ENCODE results near the gene CSH2.

The CSH2 gene

DNA sequence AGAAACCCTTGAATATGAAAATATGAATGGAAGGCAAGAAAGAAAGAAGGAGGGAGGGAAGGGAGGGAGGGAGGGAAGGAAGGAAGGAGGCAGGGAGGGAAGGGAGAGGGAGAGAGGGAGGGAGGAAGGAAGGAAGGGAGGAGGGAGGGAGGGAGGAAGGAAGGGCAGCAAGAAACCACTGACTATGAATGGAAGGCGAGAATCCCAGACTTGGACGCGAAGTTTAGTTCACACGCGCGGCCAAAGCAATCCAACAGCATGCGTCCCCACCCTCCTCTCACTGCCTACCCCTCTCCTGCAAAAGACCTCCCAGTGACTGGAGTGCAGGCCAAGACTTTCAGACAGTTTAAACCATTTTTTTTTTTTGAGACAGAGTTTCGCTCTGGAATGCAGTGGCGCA is 23.1 kb downstream of the CSH2 start:
- no peak for DNase-seq

DNA sequence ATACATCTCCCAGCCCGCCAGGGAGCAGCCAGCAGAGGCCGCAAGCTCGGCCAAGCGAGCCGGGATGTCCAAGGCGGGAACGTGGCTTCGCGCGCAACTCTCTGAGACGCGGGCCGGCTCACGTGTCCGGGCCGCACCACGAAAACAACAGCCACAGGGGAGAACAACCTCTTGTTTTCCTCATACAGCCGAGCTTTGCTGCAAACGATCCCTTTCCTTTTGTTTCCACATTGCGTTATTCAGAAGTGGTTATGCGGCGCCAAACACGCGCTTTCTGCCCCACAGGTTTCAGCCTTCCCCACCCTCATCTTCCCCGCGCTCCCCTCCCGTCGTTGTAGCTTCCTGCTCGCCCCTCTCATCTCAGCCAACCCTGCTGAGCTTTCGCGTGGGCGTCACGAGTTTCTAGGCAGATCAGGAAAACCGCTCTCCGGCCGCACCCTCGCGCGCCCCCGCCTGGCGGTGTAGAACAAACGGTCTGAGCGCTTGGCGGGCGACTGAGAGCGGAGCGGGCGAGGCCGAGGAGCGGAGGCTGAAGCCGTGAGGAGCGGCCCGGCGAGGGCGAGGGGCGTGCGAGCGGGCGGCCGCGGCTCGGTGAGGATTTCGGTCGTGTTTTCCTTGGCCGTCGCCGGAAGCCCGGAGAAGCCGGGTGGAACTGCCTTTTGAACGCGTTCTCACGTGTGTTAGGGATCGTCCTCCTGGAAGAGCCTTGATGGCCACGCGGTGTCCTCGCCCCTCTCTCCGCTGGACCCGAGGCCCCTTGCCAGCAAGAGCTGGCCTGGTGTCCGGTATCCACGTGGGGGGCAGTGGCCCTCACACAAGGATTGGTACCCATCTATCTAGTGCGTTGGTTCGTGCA is 24.4 kb downstream of the CSH2 start:
- peak; percentile 97 for DNase-seq

DNA sequence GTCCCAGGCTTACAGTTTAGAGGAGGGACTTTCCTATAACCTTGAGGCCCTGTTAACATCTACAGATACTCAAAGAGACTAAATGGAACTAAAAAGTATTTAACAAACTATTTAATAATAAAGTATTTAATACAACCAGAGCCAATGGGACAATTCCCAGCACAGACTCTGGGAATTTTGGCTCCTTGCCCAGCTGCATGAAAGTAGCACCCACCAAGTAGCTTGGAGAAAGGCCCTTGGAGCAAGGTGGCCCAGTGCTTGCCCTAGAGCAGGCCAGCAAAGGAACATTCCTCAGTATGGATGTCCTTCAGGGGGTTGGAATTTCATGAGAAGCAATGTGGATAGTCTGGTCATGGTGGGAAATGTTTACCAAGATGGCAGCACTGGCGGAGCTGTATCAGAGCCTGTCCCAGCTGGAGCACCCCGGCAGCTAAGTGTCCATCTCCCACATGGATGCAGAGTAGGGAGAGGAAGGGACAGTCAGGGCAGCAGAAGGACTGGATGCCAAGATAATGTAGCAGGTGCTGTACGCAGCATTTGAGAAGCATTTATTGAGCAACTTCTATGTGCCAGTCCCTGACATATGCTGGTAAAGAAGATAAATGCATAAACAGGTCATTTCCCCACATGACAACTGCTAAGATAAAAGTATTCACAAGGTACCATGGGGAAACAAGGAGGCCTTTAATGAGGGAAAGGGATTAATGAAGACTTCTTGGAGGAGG is 25.8 kb downstream of the CSH2 start:
- DNase-seq: no peak

DNA sequence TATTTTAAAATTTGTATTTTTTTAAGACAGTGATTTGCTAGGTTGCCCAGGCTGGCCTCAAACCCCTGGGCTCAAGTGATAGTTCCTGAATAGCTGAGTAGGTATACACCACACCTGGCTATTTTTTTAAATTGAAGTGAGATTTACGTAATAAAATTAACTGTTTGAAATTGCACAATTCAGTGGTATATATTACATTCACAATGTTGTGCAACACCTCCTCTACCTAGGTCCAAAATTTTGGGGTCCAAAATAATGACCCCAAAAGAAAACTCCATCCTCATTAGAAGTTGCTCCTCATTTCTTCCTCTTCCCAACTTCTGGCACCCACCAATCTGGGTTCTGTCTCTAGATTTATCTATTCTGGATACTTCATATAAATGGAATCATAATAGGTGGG is 28.0 kb downstream of the CSH2 start:
- DNase-seq: no peak

DNA sequence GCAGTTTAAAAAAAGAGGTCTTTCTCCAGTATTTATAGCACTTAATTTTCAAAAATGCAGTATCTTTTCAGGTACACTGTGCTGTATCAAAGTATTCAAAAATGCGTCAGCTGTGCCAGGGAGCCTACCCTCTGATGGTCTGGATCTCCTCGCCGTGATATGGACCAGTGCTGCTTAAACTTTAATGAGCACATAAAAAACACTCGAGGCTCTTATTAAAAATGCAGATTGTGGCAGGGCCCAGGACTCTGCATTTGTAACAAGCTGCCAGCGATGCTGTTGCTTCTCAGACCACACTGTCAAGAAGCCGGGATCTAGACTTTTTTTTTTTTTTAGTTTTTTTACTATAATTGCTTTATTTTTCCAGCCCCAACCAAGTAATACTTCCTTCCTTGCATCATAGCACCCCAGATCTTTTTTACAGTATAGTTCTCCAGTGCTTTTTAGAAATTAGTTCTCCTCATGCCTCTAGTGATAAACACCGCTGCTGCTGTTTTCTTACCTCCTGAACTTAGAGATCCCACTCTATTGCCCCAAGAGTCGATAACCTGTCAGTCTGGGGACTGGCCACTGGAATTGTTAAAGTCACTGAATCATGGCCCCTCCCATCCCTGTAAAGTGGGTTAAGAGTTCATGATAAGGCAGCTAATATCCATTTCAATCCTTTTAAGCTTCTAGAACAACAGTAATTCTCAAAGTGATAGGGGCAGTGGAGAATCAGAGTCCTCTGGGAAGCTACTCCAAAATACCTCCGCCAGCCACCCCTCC is 29.4 kb downstream of the CSH2 start:
- DNase-seq: no peak

DNA sequence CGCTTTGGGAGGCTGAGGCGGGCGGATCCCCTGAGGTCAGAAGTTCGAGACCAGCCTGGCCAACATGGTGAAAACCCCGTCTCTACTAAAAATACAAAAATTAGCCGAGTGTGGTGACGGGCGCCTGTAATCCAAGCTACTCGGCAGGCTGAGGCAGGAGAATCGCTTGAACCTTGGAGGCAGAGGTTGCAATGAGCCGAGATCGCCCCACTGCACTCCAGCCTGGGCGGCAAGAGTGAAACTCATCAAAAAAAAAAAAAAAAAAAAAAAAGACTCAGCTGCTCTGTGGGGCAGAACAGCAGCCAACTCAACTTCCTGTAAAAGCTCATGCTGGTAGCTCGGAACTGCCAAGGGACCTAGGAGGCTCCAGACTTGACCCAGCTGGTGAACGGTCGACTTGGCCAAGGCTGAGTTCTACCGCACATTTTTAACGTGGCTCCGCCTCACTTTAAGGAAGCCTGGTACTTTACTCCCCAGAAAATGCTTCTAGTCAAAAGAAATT is 30.0 kb downstream of the CSH2 start:
- DNase-seq: peak; percentile 32

DNA sequence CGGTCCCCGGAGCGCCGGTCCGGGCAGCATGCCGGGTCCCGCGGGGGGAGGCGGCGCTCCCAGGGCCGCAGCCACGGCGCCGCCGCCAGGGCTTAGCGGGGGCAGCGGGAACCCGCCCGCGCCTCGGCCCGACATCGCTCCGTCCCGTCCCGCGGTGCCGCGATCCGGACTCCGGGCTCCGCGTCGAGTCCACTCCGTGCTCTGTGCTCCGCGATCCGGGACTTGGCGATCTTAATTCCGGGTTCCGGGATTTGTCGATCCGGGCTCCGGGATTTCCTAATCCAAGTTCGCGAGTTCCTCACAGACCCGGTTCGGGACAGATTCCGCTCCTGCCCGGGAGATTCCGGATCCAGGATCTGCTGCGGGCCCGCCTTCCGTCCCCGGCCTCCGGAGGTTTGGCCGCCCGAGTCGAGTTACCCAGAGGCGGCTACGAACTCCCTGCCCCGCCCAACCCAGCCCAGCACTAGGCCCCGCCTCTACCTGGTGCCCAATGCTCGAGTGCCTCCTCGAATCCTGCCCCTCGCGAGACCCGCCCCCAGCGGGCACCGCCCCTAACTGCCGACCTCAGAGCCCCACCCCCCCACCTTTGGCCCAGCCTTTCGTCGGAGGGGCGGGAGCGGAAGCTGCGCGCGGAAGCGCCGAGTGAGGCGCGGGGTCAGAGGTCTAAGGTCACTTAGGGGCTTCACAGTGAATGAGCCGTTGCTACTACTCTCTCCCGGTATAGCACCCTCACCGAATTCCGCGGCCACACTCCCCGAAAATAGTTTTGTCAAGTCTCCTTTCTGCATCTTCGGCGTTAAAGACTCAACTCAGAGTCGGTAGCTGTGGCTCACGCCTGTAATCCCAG is 30.7 kb downstream of the CSH2 start, which contains the start of gene SMARCD2:
TSS of gene SMARCD2 (minus strand) at position 146 of the 847 bp plus-strand sequence. CDS start at position 135, 11 bp downstream.
- peak; percentile 99 for DNase-seq

DNA sequence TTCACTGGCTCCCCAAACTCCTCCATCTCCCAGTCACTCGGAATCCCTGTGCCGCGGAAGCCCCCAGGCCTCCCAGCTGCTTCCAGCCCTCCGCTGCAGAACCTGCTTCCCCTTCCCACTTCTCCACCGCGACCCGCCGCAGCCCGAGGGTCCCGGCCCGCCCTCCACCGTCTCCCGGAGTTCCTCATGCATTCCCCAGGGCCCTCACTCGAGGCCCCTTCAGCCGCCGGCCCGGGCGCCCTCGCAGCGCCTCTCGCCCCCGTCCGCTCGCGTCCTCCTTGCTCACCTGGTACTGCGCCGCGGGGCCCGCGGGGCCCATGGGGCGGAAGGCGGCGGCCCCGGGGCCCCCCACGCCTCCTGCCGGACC is 31.3 kb downstream of the CSH2 start:
- DNase-seq: no peak

DNA sequence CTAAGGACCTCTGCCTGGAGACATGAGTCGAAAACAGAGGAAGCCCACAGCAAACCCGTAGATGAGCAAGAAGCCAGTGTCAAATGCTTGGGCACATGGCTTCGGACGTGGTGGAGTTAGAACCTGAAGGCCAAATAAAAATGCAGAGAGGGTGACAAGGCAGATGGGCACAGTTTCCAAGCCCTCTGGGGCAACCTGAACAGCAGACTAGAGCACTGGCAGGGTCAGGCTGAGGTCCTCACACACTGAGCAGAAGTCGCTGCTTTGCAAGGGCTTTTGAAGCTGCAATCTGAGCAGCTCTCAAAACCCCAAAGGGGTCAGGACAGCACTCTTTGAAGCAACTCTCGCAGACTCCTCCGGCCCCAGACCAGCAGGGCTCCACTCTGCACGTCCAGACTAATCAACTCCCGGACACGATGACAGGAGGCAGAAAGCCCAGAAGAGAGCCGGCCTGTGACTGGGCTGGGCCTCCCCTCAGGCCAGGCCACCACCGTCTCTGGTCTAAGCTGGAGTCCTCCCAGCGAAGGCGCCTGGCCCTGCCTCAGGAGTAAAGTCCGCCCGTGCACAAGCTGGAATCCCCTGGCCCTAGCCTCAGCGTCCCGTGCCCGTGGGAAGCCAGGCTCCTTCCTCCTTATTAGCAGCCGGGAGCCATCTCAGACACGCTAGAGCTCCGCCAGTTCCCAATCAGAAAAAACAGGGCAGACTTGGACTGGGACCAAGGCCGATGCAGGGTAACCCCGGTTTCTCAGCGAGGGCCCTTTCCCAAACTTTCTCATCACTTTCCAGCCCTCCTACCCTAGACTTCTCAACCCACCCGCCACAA is 31.9 kb downstream of the CSH2 start:
- peak; percentile 10 for DNase-seq

DNA sequence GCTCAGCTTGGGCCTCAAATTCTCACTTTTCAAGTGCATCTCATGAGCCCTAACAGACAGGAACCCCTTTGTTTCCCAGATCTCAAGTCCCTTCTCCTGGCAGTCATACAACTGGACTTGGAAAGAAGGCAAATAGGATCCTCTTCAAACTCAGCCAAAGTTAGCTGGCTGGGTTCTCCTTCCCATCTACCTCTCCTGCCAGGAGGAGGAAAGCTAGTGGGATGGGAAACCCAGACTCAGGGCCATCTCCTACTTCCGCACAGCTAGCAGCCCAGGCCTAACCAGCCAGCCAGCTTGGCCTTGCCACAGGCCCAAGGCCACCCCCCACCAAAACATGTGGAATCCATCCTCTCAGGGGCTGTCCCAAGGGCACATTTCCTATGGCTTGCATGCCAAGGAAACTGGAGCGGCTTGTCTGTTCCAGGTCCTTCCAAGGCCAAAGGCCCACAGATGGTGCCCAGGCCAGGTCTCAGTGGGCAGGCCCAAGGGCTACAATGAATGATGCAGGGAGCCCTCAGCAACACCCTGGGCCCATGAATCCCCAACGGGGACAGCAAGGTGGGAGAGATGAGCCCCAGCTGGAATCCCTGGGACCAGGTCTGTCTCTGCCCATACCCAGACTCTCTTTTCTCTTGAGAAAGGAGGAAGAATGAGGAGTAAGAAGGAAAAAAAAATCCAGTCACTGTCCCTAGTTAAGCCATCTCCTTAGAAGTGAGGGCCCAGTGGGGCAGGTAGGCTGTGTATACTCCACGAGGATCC is 32.7 kb downstream of the CSH2 start:
- no peak for DNase-seq

DNA sequence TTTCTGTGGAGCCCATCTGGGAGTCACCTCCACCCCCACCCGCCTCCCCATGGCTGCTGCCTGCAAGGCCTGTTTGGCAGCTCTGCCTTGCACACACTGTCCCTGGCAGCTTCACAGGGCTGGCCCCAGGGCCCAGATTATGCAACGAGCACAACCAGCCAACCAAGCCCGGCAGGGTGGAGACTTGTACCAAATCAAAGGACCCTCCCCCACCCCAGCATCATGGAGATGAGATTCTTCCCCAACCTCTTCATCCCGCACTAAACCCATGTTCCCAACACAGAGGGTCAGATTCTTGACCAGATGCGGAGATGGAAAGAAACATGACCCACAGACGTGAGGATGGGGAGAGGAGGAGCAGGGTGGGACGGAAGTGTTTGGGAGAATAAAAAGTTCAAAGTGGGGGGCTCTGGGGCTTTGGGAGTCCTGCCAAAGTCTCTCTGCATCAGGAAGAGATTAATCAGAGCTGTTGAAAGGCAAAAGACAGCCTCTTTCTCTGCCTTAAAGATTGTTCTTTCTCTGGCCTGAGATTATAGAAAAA is 34.8 kb downstream of the CSH2 start:
- no peak for DNase-seq

DNA sequence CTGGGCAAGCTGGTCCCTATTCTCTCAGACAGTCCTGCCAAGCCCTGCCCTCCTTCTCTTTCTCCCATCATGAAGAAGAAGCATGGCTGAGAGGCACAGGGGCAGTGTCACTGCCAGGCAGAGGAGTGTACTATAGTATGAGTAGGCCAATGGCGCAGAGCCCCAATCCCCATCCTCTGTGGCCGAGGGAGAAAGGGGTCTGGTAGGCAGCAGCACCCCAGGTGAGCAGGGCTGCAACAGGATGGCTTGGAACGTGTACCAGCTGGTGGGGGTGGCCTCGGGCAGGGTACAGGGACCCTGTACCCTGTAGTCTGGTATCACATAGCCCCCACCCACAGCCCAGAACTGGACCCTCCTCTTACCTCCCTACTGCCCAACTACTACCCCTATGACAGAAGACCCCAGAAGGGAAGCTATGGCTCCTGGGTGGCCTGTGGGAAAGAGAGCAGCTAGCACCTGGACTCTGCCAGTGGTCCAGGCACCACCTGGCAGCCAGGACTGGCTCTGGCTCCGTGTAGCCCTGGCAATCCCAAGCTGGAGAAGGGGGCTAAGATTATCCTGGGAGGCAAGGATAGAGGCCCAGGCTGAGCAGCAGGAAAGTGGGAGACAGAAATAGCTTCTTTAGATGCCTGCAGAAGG is 35.4 kb downstream of the CSH2 start:
- DNase-seq: no peak

DNA sequence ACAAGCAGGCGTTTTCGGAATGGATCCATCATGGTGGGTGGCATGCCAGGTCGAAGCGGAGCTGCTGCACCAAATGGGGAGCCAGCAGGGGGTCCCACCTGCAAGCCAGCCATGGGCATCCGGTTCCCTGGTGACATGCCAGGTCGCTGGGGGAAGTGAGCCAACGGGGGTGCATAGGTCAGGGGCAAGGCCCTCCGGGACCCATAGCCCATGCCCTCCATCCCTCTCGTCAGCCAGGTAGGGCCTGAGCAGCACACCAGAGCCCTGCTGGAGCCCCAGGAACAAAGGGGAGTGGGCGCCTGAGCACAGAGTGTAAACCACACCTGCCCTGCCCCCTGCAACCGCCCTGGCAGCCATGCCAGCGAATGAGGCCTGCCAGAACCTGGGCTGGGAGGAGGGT is 36.0 kb downstream of the CSH2 start:
- DNase-seq: no peak

DNA sequence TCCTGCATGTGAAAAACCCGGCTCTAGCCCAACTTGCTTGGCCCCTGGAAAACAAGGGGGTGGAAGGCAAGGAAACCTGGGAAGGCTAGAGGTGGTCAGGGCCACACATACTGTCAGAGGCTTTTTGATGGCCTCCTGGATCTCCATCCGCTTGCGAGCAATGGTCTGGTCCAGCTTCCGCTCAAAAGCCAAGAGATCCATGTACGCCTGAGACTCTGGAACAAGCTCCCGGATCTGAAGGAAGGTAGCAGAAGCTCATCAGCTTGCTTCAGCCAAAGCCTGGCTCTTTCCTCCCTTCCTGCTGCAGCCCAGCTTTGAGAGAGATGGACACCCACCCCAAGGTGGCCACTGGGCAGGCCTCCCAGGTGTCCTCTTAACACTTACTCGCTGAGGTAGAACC is 36.7 kb downstream of the CSH2 start:
- no peak for DNase-seq

DNA sequence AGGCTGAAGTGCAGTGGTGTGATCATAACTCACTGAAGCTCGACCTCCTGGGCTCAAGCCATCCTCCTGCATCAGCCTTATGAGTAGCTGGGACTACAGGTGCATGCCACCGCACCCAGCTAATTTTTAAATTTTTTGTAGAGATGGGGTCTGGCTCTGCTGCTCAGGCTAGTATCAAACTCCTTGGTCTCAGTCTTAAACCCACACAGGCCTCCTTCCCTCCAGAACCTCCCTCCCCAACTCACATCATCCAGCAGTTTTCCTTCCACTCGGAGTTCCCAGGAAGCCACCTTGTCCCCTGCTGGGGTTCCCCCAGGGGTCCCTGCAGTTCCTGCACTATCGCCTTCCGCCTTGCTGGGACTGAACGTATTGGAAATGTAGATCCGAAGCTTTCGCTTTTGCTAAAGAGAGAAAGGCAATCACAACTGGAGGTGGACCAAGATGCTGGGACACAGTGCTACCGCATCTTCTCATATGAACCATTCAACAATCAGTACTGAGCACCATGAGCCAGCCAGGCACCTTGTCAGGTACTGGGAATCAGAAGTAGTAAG is 38.2 kb downstream of the CSH2 start:
- no peak for DNase-seq

DNA sequence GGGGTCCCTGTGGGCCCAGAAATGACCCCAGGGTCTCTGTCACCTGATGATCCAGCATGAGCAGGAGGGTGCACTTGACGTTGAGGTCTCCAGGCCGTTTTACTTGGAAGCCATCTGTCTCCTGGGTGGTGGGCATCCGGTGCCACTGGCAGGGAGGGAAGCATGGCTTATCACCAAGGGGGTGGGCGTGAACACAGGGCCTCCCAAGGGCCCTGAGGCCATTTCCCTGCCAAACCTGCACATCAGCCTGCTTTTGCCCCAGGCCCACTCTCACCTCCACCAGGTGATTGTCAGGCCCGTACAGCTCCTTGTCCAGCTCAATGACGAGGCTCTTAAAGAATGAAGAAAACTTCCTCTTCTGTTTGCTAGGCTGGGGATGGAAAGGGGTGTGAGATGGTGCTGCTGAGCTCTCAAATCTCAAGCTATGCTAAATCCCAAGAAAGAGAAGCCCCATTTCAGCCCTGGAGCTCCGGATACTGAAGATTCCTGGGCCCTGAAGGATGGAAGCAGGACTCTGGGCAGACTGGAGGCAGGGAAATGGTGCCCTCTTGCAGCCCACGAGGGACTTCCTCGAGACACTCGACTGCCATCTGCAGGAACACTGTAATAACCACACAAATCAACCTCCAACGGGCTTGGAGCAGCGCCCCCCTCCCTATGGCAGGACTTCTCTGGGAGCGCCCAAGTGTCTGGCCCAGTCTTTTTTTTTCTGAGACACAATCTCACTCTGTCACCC is 38.9 kb downstream of the CSH2 start:
- peak; percentile 71 for DNase-seq

DNA sequence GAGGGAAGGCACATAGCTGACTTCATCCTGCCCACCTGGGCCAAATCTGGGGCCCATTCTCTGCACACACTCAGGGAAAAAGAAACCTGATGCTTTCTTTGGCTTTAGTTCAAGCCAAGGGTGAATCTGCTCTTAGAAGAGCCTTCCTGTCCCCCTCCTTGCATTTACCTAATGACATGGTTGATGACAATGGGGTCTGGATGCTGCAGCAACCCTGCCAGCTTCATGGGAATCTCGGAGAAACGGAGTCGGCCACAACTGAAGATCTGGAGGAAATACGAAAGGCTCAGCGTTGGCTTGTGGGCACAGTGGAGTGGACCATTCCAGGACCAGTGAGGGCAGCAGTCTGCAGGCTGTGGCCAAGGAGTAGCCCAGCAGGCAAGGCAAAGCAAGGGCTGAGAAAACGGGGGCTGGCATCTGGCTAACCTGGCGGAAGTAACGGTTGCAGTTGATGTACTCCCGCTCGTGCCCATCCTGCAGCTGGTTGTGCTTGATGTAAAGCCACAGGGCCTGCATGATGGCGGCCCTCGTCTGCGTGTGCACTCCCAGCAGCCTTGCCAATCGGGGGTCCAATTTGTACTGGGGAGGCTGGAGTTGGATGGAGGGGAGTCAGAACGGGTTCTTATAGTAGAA is 39.6 kb downstream of the CSH2 start:
- no peak for DNase-seq

DNA sequence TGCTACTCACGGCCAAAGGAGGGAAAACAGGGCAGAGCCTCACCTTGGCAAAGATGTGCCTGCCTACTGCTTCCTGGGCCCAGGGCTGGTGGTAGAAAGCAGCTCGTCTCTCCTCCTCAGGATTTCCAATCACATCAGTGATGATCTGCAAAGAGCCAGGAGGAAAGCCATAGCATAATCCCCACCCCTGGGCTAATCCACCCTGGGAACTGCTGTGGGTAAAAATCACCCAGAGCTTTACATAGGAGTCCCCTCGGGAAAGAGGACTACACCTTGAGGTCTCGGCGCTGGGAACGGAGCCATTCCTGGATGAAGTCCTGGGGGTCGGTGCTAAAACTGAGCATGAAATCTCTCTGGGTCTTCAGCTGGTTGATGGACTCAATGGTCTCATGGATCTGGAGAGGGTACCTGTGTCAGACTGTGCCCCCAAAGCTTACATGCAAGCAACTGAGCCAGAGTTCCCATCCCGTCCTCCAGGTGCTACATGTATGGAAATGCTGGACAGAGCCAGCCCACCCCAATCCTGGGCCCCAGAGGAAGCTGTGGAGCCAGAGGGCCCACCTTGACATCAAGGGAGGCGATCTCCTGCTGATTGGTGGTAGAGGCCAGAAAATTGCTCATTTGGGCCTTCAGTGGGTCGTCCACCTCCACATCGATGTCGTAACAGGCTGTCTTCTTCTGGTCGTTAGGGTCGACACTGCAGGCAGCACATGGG is 40.3 kb downstream of the CSH2 start:
- DNase-seq: no peak
